Thyroid gland (tissue), 4 donors: ENCODE data around the gene COQ10A. TPM values are rescaled to one million over a fixed set of nuclear protein-coding genes. Genes with fewer than 3 reads are reported as not detected.
A peak's percentile ranks its signal among the peaks of the same experiment; 100 is the strongest.

Source experiments
- DNase-seq, 2 donors: peaks; one replicate each; pipeline ENCODE4 v3.0.0-alpha.2; 2019
- H3K27ac ChIP-seq, 3 donors: fragments of 200-600 bp; sonication (generic); 1 replicate in 2 of 3; 2 replicates in 1 of 3; pipeline ENCODE4 v1.5.1; 2016 to 2019; ENCODE audit warnings: mild to moderate bottlenecking in 1 of 3, moderate library complexity in 1 of 3
- H3K27me3 ChIP-seq: fragments of 200-600 bp; sonication (generic); one replicate; pipeline ENCODE4 v1.5.1; 2019
- H3K36me3 ChIP-seq, 2 donors: fragments of 200-600 bp; sonication (generic); one replicate each; pipeline ENCODE4 v1.5.1; 2016 to 2019
- H3K4me1 ChIP-seq, 2 donors: fragments of 200-600 bp; sonication (generic); one replicate each; pipeline ENCODE4 v1.5.1; 2017 to 2019
- H3K4me3 ChIP-seq, 3 donors: fragments of 200-600 bp; sonication (generic); replicated peaks in 1 of 3; 1 replicate in 2 of 3; 2 replicates in 1 of 3; pipeline ENCODE4 v1.5.1; 2016; ENCODE audit warnings: mild to moderate bottlenecking in 1 of 3
- H3K9me3 ChIP-seq: fragments of 200-600 bp; sonication (generic); one replicate; pipeline ENCODE4 v1.5.1; 2017
- CTCF ChIP-seq, 6 experiments: fragments of 200-600 bp in 3 of 6; fragments of 450-650 bp in 3 of 6; sonication (generic) in 3 of 6; IDR thresholded peaks; one replicate each; pipeline ENCODE4 v1.5.1; 2016 to 2019; ENCODE audit warnings: antibody characterized with exemption in 6 of 6, mild to moderate bottlenecking in 2 of 6, inconsistent platforms in 1 of 6, moderate library complexity in 1 of 6
- POLR2A ChIP-seq, 2 donors: fragments of 450-650 bp; IDR thresholded peaks; one replicate each; pipeline ENCODE4 v1.6.1; 2017; ENCODE audit warnings: antibody characterized with exemption in 2 of 2, mild to moderate bottlenecking in 2 of 2, moderate library complexity in 1 of 2
- WGBS, 2 donors: methylation state at CpG; one replicate each; pipeline ENCODE4 v1.1.5; 2017; 5-methylcytosine and 5-hydroxymethylcytosine counted together
- intact Hi-C: fragments of 100-400 bp; cut with DNase I; formaldehyde crosslinking; loops from one replicate; pipeline ENCODE4 v1.15.1; 2023
- total RNA-seq, 4 donors: library from RNA; depleted of rRNA; stranded (reverse); fragments of >200 nt; gene quantifications; one replicate each; pipeline ENCODE4 v1.2.3, GENCODE V29; 2016

COQ10A gene
- total RNA-seq, 4 donors from 2014 or later, result 11.3 to 28.7 (median 19.7) TPM

- 72 to 80% methylated on average over 5 of the region's 5 CpGs for WGBS, 2 donors
- no peaks in the 10 kb centered on the region for H3K36me3 ChIP-seq
- no peaks in the 10 kb centered on the region for H3K27me3 ChIP-seq
- intact Hi-C loops, result loop anchor here (10.0 kb wide), 1 partner anchor 166 kb away; the partner anchor contains the start of gene SPRYD4
- H3K4me1 ChIP-seq, result peaks cover 41 to 50% of the 10 kb centered on the region in 2 donors
- TF ChIP-seq CTCF (IDR thresholded peaks at IDR 0.05), result no peak
- no peak for TF ChIP-seq POLR2A (IDR thresholded peaks at IDR 0.05)
- no peak overlapping the region for H3K27ac ChIP-seq
- no peak for DNase-seq
- no peaks in the 10 kb centered on the region for H3K9me3 ChIP-seq
- H3K4me3 ChIP-seq, result peak overlapping the region in 2 of 3 donors; percentile 77 to 86
These were observed 32.1 kb downstream of the COQ10A start for GRCh38 chr12:56298828-56299227.

GRCh38 chr12:56299308-56299852 is 32.6 kb downstream of the COQ10A start:
- DNase-seq, result peak in 1 of 2 donors; percentile 16
- intact Hi-C loops, result loop anchor here (10.0 kb wide), 1 partner anchor 165 kb away; the partner anchor contains the start of gene SPRYD4
- Histone ChIP-seq H3K36me3 (no peaks in the 10 kb centered on the region), H3K4me3 (peak overlapping the region; percentile 4 to 86 (median 77)), H3K27me3 (no peaks in the 10 kb centered on the region), H3K4me1 (peaks cover 41 to 50% of the 10 kb centered on the region in 2 donors), H3K27ac (peak overlapping the region; percentile 66 to 91 (median 72)), H3K9me3 (no peaks in the 10 kb centered on the region)
- TF ChIP-seq POLR2A (IDR thresholded peaks at IDR 0.05) (no peak), CTCF (IDR thresholded peaks at IDR 0.05) (no peak)
- 1 to 2% methylated on average over 10 of the region's 10 CpGs for WGBS, 2 donors

GRCh38 chr12:56299853-56300643 is 33.3 kb downstream of the COQ10A start, which contains the start of gene CS:
TSS of gene CS (minus strand) at chr12:56300330. CDS start at chr12:56300201, 129 bp downstream.
- H3K27me3 ChIP-seq, result no peaks in the 10 kb centered on the region
- H3K4me3 ChIP-seq, result peak within 1 kb of the TSS; percentile 4 to 86 (median 77)
- H3K9me3 ChIP-seq, result no peaks in the 10 kb centered on the region
- H3K27ac ChIP-seq, result peak within 1 kb of the TSS; percentile 90 to 97 (median 91)
- WGBS, 2 donors, result 1% methylated on average over 28 to 45 of the region's 63 CpGs
- intact Hi-C loops, result loop anchor here (10.0 kb wide), 1 partner anchor 165 kb away; the partner anchor contains the start of gene SPRYD4
- peaks cover 41 to 50% of the 10 kb centered on the region in 2 donors for H3K4me1 ChIP-seq
- peak; percentile 99 to 100 for DNase-seq
- peaks cover 0 to under 1% of the 10 kb centered on the region in 2 donors for H3K36me3 ChIP-seq
- TF ChIP-seq POLR2A (IDR thresholded peaks at IDR 0.05), result peak; percentile 60 to 81
- peak in 1 of 6 experiments; percentile 24 for TF ChIP-seq CTCF (IDR thresholded peaks at IDR 0.05)

- Histone ChIP-seq H3K27ac (peak overlapping the region; percentile 90 to 97 (median 91)), H3K9me3 (no peaks in the 10 kb centered on the region), H3K27me3 (no peaks in the 10 kb centered on the region), H3K4me1 (peaks cover 41 to 50% of the 10 kb centered on the region in 2 donors), H3K4me3 (peak overlapping the region in 2 of 3 donors; percentile 70 to 86), H3K36me3 (peaks cover 0 to 4% of the 10 kb centered on the region in 2 donors)
- TF ChIP-seq POLR2A (IDR thresholded peaks at IDR 0.05), result no peak
- TF ChIP-seq CTCF (IDR thresholded peaks at IDR 0.05), result no peak
- 36 to 41% methylated on average over 21 of the region's 21 CpGs for WGBS, 2 donors
- no peak for DNase-seq
- intact Hi-C loops, result no loop called here
These were observed 34.1 kb downstream of the COQ10A start for GRCh38 chr12:56300644-56301464.
